ENCODE measurements around the gene CAPNS1. TPM values are rescaled to one million over a fixed set of nuclear protein-coding genes. Genes with fewer than 3 reads are reported as not detected.

The CAPNS1 gene
- total RNA-seq, 1 donor from 2014 or later, result 240 TPM

- H3K27me3 ChIP-seq (ENCODE audit: control insufficient read depth, insufficient read depth, low read length), result no peaks in the 10 kb centered on the region
- H3K36me3 ChIP-seq (ENCODE audit: control insufficient read depth, insufficient read depth, low read length), result peaks cover 13% of the 10 kb centered on the region
- H3K4me3 ChIP-seq (ENCODE audit: low read depth, low read length), result no peak overlapping the region
- FAIRE-seq (no peak), DNase-seq (ENCODE audit: low read depth) (no peak)
- no peak for TF ChIP-seq CTCF (IDR thresholded peaks at IDR 0.05; ENCODE audit: insufficient read depth, low read length, severe bottlenecking)
Observed at GRCh38 chr19:36111200-36111539, 28.7 kb upstream of the CAPNS1 start.

DNA sequence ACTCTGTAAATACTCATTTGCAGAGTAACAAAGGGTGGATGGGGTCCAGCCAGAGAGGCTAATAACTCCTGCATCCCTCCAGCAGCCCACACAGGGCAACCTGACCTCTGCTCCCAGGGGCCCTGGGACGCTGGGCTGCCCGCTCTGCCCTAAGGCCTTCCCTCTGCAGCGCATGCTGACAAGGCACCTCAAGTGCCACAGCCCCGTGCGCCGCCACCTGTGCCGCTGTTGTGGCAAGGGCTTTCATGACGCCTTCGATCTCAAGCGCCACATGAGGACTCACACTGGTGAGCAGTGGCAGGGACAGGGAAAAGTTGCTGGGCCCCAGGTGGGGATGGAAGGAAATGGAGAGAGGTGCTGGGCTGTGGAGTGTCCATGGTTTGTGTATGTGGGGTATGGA is 27.2 kb upstream of the CAPNS1 start:
- TF ChIP-seq CTCF (IDR thresholded peaks at IDR 0.05; ENCODE audit: insufficient read depth, low read length, severe bottlenecking), result no peak
- Histone ChIP-seq H3K36me3 (ENCODE audit: control insufficient read depth, insufficient read depth, low read length) (peaks cover 12% of the 10 kb centered on the region), H3K4me3 (ENCODE audit: low read depth, low read length) (no peak overlapping the region), H3K27me3 (ENCODE audit: control insufficient read depth, insufficient read depth, low read length) (no peaks in the 10 kb centered on the region)
- DNase-seq (ENCODE audit: low read depth) (no peak), FAIRE-seq (no peak)

GRCh38 chr19:36113425-36113824 is 26.4 kb upstream of the CAPNS1 start:
- DNase-seq (ENCODE audit: low read depth) (no peak), FAIRE-seq (no peak)
- TF ChIP-seq CTCF (IDR thresholded peaks at IDR 0.05; ENCODE audit: insufficient read depth, low read length, severe bottlenecking), result no peak
- H3K36me3 ChIP-seq (ENCODE audit: control insufficient read depth, insufficient read depth, low read length), result peaks cover 12% of the 10 kb centered on the region
- peak overlapping the region; percentile 98 for H3K4me3 ChIP-seq (ENCODE audit: low read depth, low read length)
- no peaks in the 10 kb centered on the region for H3K27me3 ChIP-seq (ENCODE audit: control insufficient read depth, insufficient read depth, low read length)

DNA sequence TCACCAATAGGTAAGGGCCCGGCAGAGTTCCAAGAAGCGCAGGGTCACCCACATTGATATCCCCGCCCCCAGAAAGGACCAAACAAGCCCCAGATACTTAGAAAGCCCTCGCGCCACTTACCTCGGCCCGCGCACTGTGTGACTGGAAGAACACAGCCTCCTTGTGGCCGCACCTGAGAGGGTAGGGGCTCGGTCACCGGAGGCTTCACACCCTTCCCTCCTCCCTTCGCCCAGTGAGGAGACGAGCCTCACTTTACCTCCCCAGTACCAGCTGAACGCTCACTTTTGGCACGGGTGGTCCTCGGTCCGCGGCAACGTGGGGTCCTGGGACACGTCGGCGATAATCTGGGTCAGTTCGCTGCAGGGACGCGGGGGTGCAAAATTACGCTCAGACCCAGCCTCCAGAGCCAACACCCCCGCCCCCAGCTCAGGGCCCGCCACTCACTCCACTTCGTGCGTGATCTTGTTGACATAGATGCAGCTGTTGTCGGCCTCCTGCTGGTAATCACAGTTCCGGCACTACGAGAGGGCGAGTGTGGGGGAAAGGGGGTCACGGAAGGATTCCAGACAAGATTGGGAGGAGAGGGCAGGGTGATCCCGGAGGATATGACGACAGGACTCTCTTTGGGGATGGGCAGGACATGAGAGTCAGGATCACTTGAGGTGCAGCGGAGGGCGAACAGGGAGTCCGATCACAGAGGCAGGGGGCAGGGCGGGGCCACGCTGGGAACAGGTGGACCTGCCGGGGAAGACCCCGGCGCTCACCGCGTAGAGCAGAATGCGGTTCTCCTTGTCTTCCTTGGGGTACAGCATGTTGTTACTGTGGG is 25.8 kb upstream of the CAPNS1 start:
- DNase-seq (ENCODE audit: low read depth) (peak; percentile 22), FAIRE-seq (no peak)
- peak; percentile 39 for TF ChIP-seq CTCF (IDR thresholded peaks at IDR 0.05; ENCODE audit: insufficient read depth, low read length, severe bottlenecking)
- Histone ChIP-seq H3K4me3 (ENCODE audit: low read depth, low read length) (peak overlapping the region; percentile 98), H3K27me3 (ENCODE audit: control insufficient read depth, insufficient read depth, low read length) (no peaks in the 10 kb centered on the region), H3K36me3 (ENCODE audit: control insufficient read depth, insufficient read depth, low read length) (peaks cover 16% of the 10 kb centered on the region)

DNA sequence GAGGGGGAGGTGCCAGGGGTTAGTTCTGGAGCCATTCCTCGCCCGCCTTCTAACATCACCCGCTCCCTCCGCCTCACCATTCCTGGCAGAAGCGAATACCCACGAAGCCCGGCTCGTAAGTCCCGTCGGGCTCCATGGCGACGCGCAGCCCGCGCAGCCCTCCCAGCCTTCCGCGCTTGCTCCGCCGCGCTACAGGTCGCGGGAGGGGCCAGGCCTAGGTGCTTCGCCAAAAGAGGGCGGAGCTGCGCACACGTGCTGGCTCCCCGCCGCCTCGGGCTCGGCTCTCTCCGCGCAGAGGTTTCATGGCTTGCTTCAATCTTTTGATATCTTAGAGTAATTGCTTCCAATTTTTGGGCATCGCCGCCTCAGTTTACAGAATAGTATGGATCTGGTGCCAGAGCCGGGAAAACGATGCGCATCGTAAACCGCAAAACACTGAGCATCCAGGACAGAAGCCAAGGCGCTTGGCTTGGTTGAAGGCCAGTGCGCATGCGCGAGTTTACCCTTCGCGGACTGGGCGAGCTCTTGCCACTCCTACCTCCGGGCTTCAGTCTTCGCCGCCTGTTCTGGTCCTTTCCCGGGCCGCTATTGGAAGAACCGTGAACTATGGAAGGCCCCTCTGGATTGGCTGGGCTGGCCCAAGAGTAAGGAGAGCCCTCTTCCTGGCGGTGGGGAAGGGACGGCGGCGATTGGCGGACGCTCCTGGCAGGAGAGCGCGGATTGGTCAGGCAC is 25.0 kb upstream of the CAPNS1 start, which contains the start of gene POLR2I:
Gene POLR2I (minus strand): TSS at position 155 of the 732 bp plus-strand sequence. CDS start 19 bp downstream, at position 136.
- FAIRE-seq (no peak), DNase-seq (ENCODE audit: low read depth) (peak; percentile 98)
- H3K27me3 ChIP-seq (ENCODE audit: control insufficient read depth, insufficient read depth, low read length), result no peaks in the 10 kb centered on the region
- no peak for TF ChIP-seq CTCF (IDR thresholded peaks at IDR 0.05; ENCODE audit: insufficient read depth, low read length, severe bottlenecking)
- peak within 1 kb of the TSS; percentile 98 for H3K4me3 ChIP-seq (ENCODE audit: low read depth, low read length)
- H3K36me3 ChIP-seq (ENCODE audit: control insufficient read depth, insufficient read depth, low read length), result peaks cover 19% of the 10 kb centered on the region
